Dendritic cell treated with granulocyte-macrophage colony-stimulating factor and Interleukin-4, amounts not matched to agents 40 ng/mL and 50 ng/mL, for 4 days (primary cell): Measurements from ENCODE around the gene PHLDA3.
"Not testable (repeated sequence)": the region's sequence is repeated elsewhere in the genome, so short reads cannot be mapped to it uniquely, and the experiment has no call there.

Experiments
- H3K27ac Mint-ChIP-seq: one replicate; pipeline ENCODE4 v1.8.0; 2022; ENCODE audit warnings: mild to moderate bottlenecking, mixed read lengths
- H3K27me3 Mint-ChIP-seq: one replicate; pipeline ENCODE4 v1.8.0; 2022; ENCODE audit warnings: mild to moderate bottlenecking, mixed read lengths
- H3K36me3 Mint-ChIP-seq: one replicate; pipeline ENCODE4 v1.8.0; 2022; ENCODE audit warnings: low read depth, mixed read lengths
- H3K4me1 Mint-ChIP-seq: one replicate; pipeline ENCODE4 v1.8.0; 2022; ENCODE audit warnings: low read depth, mixed read lengths
- H3K4me3 Mint-ChIP-seq: one replicate; pipeline ENCODE4 v1.8.0; 2022; ENCODE audit warnings: mild to moderate bottlenecking, moderate library complexity, mixed read lengths
- H3K9me3 Mint-ChIP-seq: one replicate; pipeline ENCODE4 v1.8.0; 2022; ENCODE audit warnings: mixed read lengths
- intact Hi-C: fragments of 100-400 bp; cut with micrococcal nuclease; formaldehyde crosslinking; loops from one replicate; pipeline ENCODE4 v1.15.0; 2022

The PHLDA3 gene

GRCh38 chr1:201473296-201473695 is 4.3 kb upstream of the PHLDA3 start:
- Mint-ChIP-seq H3K9me3 (no peaks in the 10 kb centered on the region), H3K36me3 (no peaks in the 10 kb centered on the region), H3K27ac (no peak overlapping the region), H3K4me3 (no peak overlapping the region), H3K4me1 (peaks cover 26% of the 10 kb centered on the region), H3K27me3 (peaks cover 57% of the 10 kb centered on the region)
- intact Hi-C loops: no loop called here

DNA sequence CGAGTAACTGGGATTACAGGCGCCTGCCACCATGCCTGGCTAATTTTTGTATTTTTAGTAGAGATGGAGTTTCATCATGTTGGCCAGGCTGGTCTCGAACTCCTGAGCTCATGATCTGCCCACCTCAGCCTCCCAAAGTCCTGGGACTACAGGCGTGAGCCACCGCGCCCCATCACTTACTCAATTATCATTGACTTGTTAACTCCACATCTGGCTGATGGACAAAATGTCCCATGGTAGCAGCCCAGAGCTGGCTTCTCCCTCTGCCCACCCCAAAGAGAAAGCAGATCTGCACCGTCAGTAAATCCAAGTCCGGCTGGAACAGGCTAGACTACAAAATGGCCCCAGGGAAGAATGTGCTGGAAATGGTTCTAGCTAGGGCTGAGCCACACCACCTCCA is 3.3 kb upstream of the PHLDA3 start:
- Mint-ChIP-seq H3K27me3 (peaks cover 66% of the 10 kb centered on the region), H3K4me1 (peaks cover 33% of the 10 kb centered on the region)
- H3K27ac Mint-ChIP-seq, H3K36me3 Mint-ChIP-seq, H3K9me3 Mint-ChIP-seq, intact Hi-C loops, H3K4me3 Mint-ChIP-seq: not testable (repeated sequence)

DNA sequence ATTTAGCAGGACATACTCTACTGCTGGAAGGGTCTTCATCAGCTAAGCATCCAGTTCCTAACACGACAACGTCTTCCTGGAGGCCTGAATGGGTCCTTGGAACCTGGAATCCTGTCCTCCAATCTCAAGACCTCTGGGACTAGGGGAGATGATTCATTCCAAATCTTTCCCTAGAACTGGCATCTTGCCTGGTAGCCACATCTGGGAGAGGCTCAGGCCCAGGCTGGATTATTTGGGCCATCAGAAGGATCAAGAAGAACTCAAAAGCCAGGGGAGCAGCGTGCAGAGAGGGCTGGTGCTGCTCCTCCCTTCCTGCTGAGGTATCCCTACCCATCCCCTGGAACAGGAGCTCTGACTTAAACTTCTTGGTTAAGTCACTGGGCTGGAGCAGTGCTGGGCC is 2.8 kb upstream of the PHLDA3 start:
- no peak overlapping the region for H3K27ac Mint-ChIP-seq
- H3K4me1 Mint-ChIP-seq: peaks cover 28% of the 10 kb centered on the region
- peaks cover 67% of the 10 kb centered on the region for H3K27me3 Mint-ChIP-seq
- no peak overlapping the region for H3K4me3 Mint-ChIP-seq
- H3K9me3 Mint-ChIP-seq: no peaks in the 10 kb centered on the region
- intact Hi-C loops: no loop called here
- H3K36me3 Mint-ChIP-seq: no peaks in the 10 kb centered on the region

DNA sequence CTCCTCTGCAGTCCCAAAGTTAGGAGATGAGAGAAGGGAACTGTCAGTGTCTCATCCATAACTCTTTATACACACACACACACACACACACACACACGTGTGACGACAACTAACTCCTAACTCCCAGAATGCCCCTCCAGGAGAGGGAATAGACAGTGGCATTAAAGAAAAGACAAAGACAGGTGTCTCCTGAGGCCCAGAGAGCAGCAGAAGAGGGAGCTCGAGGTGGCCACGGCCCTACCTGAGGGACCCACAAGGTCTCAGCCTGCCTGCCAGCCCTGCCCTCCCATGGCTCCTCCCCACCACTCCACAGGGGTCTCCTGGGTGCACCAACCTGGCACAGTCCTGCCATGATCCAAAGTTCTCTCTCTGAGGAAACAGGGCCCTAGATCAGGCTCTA is 1.6 kb upstream of the PHLDA3 start:
- peaks cover 23% of the 10 kb centered on the region for H3K4me1 Mint-ChIP-seq
- H3K27me3 Mint-ChIP-seq: peaks cover 59% of the 10 kb centered on the region
- intact Hi-C loops: no loop called here
- H3K4me3 Mint-ChIP-seq: no peak overlapping the region
- H3K9me3 Mint-ChIP-seq: no peaks in the 10 kb centered on the region
- H3K27ac Mint-ChIP-seq: no peak overlapping the region
- peaks cover 4% of the 10 kb centered on the region for H3K36me3 Mint-ChIP-seq

DNA sequence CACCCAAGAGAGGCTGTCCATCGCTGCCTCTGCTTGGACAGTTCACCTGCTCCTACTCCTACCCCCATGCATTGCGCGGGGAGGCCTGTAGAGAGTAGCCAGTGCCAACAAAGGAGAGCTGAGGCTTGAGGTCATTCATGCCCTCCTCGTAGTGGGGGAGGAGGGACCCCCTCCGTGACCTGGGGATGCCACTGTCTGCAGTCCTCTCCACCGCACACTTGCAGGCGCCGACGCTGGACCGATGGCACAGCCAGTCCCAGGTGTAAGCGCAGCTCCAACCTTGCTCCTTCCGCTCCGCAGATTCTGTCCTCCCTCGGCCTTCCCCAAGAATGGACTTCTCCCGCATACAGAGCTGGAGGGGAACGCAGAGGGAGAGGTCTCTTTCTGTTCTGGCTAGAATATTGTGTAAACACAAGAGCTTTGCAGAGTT is 672 bp upstream of the PHLDA3 start:
- Mint-ChIP-seq H3K4me1 (peaks cover 23% of the 10 kb centered on the region), H3K9me3 (no peaks in the 10 kb centered on the region), H3K27me3 (peaks cover 58% of the 10 kb centered on the region), H3K36me3 (peaks cover 10% of the 10 kb centered on the region), H3K4me3 (peak overlapping the region; percentile 74), H3K27ac (peak overlapping the region; percentile 55)
- intact Hi-C loops: no loop called here

GRCh38 chr1:201468501-201468843 is 516 bp downstream of the PHLDA3 start:
- Mint-ChIP-seq H3K4me1 (peaks cover 23% of the 10 kb centered on the region), H3K27ac (peak overlapping the region; percentile 55), H3K36me3 (peaks cover 10% of the 10 kb centered on the region), H3K27me3 (peaks cover 53% of the 10 kb centered on the region), H3K4me3 (peak overlapping the region; percentile 74), H3K9me3 (no peaks in the 10 kb centered on the region)
- intact Hi-C loops: no loop called here

DNA sequence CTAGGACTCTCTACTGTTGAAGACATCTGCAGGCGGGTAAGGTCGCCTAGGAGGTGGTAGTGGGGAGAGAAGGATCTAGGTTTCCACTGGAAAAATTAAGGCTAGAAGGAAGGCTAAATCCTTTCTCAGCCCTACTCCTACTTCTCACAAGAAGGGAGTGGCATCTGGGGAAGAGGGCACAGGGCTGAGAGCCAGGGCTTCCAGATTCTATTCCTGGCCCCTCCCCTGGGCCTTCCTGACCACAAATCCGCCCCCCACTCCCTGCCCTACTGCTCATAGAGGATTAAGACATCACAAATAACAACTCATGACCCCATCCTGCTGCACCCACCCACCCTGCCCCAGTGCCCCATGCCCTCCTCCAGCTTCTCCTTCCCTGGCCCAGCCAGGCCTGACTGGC is 2.5 kb downstream of the PHLDA3 start:
- Mint-ChIP-seq H3K36me3 (peaks cover 10% of the 10 kb centered on the region), H3K27me3 (peaks cover 46% of the 10 kb centered on the region), H3K27ac (no peak overlapping the region), H3K9me3 (no peaks in the 10 kb centered on the region), H3K4me3 (peak overlapping the region; percentile 15), H3K4me1 (peaks cover 23% of the 10 kb centered on the region)
- intact Hi-C loops: no loop called here

GRCh38 chr1:201465698-201466290 is 3.2 kb downstream of the PHLDA3 start:
- Mint-ChIP-seq H3K4me3 (no peak overlapping the region), H3K27ac (no peak overlapping the region), H3K27me3 (peaks cover 39% of the 10 kb centered on the region), H3K36me3 (peaks cover 10% of the 10 kb centered on the region), H3K4me1 (peaks cover 28% of the 10 kb centered on the region), H3K9me3 (no peaks in the 10 kb centered on the region)
- intact Hi-C loops: no loop called here

DNA sequence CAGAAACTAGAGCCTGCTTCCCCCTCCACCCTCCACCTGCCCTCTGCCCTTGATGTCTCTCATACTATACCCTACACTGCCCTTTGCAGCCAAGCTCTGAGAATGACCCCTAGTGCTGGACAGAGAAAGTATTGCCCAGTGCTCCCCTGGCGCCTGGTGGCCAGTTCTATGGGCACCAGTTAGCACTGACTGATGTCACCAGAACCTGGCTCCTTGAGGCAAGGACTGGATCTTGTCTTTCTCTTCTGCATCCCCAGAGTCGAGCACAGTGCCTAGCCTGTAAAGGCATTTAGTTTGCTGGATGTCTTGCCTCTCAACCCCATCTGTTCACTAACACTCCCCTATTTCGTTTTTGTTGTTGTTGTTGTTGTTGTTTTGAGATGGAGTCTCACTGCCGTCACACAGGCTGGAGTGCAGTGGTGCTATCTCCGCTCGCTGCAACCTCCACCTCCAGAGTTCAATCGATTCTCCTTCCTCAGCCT is 5.9 kb downstream of the PHLDA3 start:
- H3K4me1 Mint-ChIP-seq: peaks cover 20% of the 10 kb centered on the region
- intact Hi-C loops: no loop called here

DNA sequence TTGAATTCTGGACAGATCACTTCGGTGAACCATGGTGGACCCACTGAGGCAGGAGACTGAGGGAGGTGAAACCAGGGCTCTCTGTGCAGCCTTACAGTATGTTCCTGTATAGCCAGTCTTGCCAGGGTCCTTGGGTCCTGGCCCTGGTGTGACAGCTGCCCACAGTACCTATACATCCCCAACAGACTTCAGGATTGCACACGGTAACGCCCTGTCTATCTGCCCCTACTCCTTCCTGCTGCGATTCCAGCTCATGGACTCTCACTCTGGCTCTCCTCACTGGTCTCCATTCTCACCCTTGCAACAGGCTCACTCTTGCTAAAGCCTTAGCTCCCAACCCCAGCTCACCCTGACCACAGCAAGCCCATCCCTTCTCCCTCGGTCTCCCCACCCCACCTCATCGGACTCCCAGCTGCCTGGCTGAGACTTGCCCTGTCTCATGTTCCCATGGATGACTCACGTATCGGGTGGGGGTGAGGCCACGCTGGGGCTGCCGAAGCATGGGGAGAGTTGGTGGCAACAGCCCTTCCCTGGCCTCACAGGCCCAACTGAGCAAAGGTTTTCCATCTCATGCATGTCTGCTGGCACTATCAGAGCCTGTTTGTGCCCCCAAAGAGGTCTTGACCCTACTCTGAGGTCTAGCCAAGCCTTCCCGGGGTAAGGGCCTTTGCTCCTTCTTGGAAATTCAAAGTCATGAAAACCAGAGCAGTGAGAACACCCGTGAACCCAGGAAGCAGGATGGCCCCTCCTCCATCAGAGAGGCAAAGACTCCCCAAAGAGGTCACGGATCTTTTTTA is 7.1 kb downstream of the PHLDA3 start:
- Mint-ChIP-seq H3K4me3 (no peak overlapping the region), H3K27me3 (peaks cover 6% of the 10 kb centered on the region), H3K27ac (no peak overlapping the region), H3K4me1 (peaks cover 22% of the 10 kb centered on the region), H3K36me3 (peaks cover 10% of the 10 kb centered on the region), H3K9me3 (no peaks in the 10 kb centered on the region)
- intact Hi-C loops: no loop called here

More for the DNA sequence above, 5.9 kb downstream of the PHLDA3 start:
- H3K27ac Mint-ChIP-seq: no peak overlapping the region
- no peak overlapping the region for H3K4me3 Mint-ChIP-seq
- peaks cover 10% of the 10 kb centered on the region for H3K36me3 Mint-ChIP-seq
- peaks cover 15% of the 10 kb centered on the region for H3K27me3 Mint-ChIP-seq
- no peaks in the 10 kb centered on the region for H3K9me3 Mint-ChIP-seq

- Mint-ChIP-seq H3K27me3 (peaks cover 6% of the 10 kb centered on the region), H3K4me3 (no peak overlapping the region), H3K27ac (no peak overlapping the region), H3K9me3 (no peaks in the 10 kb centered on the region), H3K4me1 (peaks cover 23% of the 10 kb centered on the region), H3K36me3 (peaks cover 10% of the 10 kb centered on the region)
- intact Hi-C loops: no loop called here
Measured at GRCh38 chr1:201460814-201461644, 8.0 kb downstream of the PHLDA3 start.

DNA sequence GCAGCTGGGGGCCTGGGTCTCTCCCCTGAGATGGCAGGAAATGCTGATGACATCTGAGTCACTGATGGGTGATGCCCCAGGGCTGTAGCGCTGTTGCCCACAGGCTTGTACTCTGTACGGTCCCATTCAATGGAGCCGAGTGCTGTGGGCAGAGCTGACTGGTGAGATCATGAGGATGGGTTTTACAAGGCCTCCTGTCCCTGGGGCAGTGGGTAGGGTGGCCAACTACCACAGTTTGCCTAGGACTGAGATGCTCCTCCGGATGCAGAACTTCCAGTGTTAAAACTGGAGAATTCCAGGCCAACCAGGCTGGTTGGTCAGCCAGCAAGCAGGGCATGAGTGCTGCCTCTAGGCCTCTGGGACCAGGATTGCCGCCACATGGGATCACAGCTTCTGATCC is 9.2 kb downstream of the PHLDA3 start:
- H3K27ac Mint-ChIP-seq: no peak overlapping the region
- intact Hi-C loops: no loop called here
- H3K36me3 Mint-ChIP-seq: no peaks in the 10 kb centered on the region
- peaks cover 6% of the 10 kb centered on the region for H3K27me3 Mint-ChIP-seq
- H3K4me1 Mint-ChIP-seq: peaks cover 31% of the 10 kb centered on the region
- no peak overlapping the region for H3K4me3 Mint-ChIP-seq
- H3K9me3 Mint-ChIP-seq: no peaks in the 10 kb centered on the region

DNA sequence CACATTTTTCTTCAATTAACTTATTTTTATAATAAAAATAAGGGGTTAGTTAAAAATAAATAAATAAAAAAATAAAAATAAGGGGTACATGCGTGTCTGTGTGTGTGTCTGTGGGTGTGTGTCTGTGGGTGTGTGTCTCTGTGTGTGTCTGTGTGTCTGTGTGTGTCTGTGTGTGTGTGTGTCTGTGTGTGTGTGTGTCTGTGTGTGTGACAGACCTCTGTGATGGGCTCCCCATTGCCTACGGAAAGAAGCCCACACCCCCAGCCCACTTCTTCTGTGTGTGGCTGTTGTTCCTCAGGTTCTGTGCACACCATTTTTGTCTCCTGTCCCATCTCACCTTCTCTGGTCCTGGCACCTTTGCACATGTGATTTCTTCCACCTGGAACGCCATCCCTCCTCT is 9.9 kb downstream of the PHLDA3 start:
- no peaks in the 10 kb centered on the region for H3K9me3 Mint-ChIP-seq
- H3K36me3 Mint-ChIP-seq: no peaks in the 10 kb centered on the region
- H3K4me1 Mint-ChIP-seq: peaks cover 33% of the 10 kb centered on the region
- intact Hi-C loops: no loop called here
- no peak overlapping the region for H3K27ac Mint-ChIP-seq
- H3K27me3 Mint-ChIP-seq: peaks cover 10% of the 10 kb centered on the region
- no peak overlapping the region for H3K4me3 Mint-ChIP-seq

- Mint-ChIP-seq H3K4me3 (no peak overlapping the region), H3K4me1 (peaks cover 45% of the 10 kb centered on the region), H3K36me3 (no peaks in the 10 kb centered on the region), H3K27me3 (peaks cover 8% of the 10 kb centered on the region), H3K9me3 (no peaks in the 10 kb centered on the region), H3K27ac (no peak overlapping the region)
- intact Hi-C loops: no loop called here
Measured at GRCh38 chr1:201457508-201457960, 11.5 kb downstream of the PHLDA3 start.
